OCI-LY3 (cell line): Measurements from ENCODE around the gene UNC13D.

Experiments used
- EZH2phosphoT487 ChIP-seq: fragments of 200-600 bp; shearing (Covaris generic); IDR thresholded peaks from 2 replicates; pipeline ENCODE4 v1.6.1; 2018; ENCODE audit warnings: antibody characterized with exemption, mixed run types, low read depth
- TF ChIP-seq, protein P1 (sequence below): fragments of 200-600, 300-600 bp; sonication (generic); IDR thresholded peaks from 2 replicates; pipeline ENCODE4 v1.5.1; 2014; ENCODE audit warnings: antibody characterized with exemption, low read length, low read depth

- TF ChIP-seq, protein P1, sequence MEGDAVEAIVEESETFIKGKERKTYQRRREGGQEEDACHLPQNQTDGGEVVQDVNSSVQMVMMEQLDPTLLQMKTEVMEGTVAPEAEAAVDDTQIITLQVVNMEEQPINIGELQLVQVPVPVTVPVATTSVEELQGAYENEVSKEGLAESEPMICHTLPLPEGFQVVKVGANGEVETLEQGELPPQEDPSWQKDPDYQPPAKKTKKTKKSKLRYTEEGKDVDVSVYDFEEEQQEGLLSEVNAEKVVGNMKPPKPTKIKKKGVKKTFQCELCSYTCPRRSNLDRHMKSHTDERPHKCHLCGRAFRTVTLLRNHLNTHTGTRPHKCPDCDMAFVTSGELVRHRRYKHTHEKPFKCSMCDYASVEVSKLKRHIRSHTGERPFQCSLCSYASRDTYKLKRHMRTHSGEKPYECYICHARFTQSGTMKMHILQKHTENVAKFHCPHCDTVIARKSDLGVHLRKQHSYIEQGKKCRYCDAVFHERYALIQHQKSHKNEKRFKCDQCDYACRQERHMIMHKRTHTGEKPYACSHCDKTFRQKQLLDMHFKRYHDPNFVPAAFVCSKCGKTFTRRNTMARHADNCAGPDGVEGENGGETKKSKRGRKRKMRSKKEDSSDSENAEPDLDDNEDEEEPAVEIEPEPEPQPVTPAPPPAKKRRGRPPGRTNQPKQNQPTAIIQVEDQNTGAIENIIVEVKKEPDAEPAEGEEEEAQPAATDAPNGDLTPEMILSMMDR = no peak
- no peak for TF ChIP-seq EZH2phosphoT487
Measured at GRCh38 chr17:75828741-75829140, 15.5 kb downstream of the UNC13D start.
